SW480 (cell line): ENCODE results near the gene SLX4IP.

Source experiments
- DNase-seq: peaks from one replicate; pipeline ENCODE4 v3.0.0-alpha.2; 2016; ENCODE audit warnings: low spot score

The SLX4IP gene

GRCh38 chr20:10497283-10497682, 62.2 kb downstream of the SLX4IP start:
- no peak for DNase-seq

GRCh38 chr20:10497791-10498190, 62.7 kb downstream of the SLX4IP start:
- DNase-seq, result no peak

GRCh38 chr20:10498200-10498599, 63.1 kb downstream of the SLX4IP start:
- no peak for DNase-seq

GRCh38 chr20:10501402-10501801, 66.3 kb downstream of the SLX4IP start:
- DNase-seq, result no peak

- no peak for DNase-seq
Measured at GRCh38 chr20:10502098-10502526, 67.0 kb downstream of the SLX4IP start.

GRCh38 chr20:10504608-10504993, 69.5 kb downstream of the SLX4IP start:
- DNase-seq, result no peak

- DNase-seq, result no peak
Measured at GRCh38 chr20:10504994-10505730, 70.1 kb downstream of the SLX4IP start.

GRCh38 chr20:10505827-10506226, 70.7 kb downstream of the SLX4IP start:
- DNase-seq, result no peak

GRCh38 chr20:10507052-10507451, 71.9 kb downstream of the SLX4IP start:
- no peak for DNase-seq

- no peak for DNase-seq
Measured at GRCh38 chr20:10508060-10508459, 73.0 kb downstream of the SLX4IP start.

GRCh38 chr20:10508468-10509251, 73.6 kb downstream of the SLX4IP start:
- peak; percentile 76 for DNase-seq

- no peak for DNase-seq
Measured at GRCh38 chr20:10509376-10509775, 74.3 kb downstream of the SLX4IP start.

GRCh38 chr20:10510216-10510615, 75.1 kb downstream of the SLX4IP start:
- DNase-seq, result no peak

GRCh38 chr20:10511170-10511508, 76.0 kb downstream of the SLX4IP start:
- DNase-seq, result no peak

GRCh38 chr20:10511509-10512251, 76.6 kb downstream of the SLX4IP start:
- DNase-seq, result peak; percentile 93

GRCh38 chr20:10513061-10513460, 78.0 kb downstream of the SLX4IP start:
- no peak for DNase-seq

GRCh38 chr20:10513931-10514575, 78.9 kb downstream of the SLX4IP start:
- DNase-seq, result no peak

GRCh38 chr20:10516529-10516928, 81.4 kb downstream of the SLX4IP start:
- no peak for DNase-seq

GRCh38 chr20:10519361-10520046, 84.4 kb downstream of the SLX4IP start:
- DNase-seq, result no peak

- no peak for DNase-seq
Measured at GRCh38 chr20:10520528-10520927, 85.4 kb downstream of the SLX4IP start.

GRCh38 chr20:10521068-10521831, 86.1 kb downstream of the SLX4IP start:
- DNase-seq, result peak; percentile 42
